GM12891 (cell line): ENCODE data around the gene PSTPIP2.

Source experiments
- POLR2A ChIP-seq: IDR thresholded peaks from 2 replicates; pipeline ENCODE4 v1.6.1; 2011; ENCODE audit warnings: low read depth, low read length, control low read depth
- POLR2AphosphoS5 ChIP-seq: IDR thresholded peaks from 2 replicates; pipeline ENCODE4 v1.6.1; 2011; ENCODE audit warnings: low read depth, low read length, control low read depth
- SPI1 ChIP-seq: IDR thresholded peaks from 2 replicates; pipeline ENCODE4 v1.6.1; 2011; ENCODE audit warnings: low read depth, low read length, control low read depth
- TAF1 ChIP-seq: IDR thresholded peaks from 2 replicates; pipeline ENCODE4 v1.6.1; 2011; ENCODE audit warnings: low read depth, low read length, control low read depth

GRCh38 chr18:46034230-46034629, 37.8 kb downstream of the PSTPIP2 start:
- TF ChIP-seq POLR2AphosphoS5, result no peak
- TF ChIP-seq POLR2A, result no peak
- no peak for TF ChIP-seq SPI1
- no peak for TF ChIP-seq TAF1
